Lung (tissue), 12 donors: ENCODE measurements around the gene ERCC6L2. TPM values are rescaled to one million over a fixed set of nuclear protein-coding genes. Genes with fewer than 3 reads are reported as not detected.

ENCODE experiments used
- ATAC-seq: fragments of 200-7000 bp; cut with Tn5 transposase; one replicate; pipeline ENCODE4 v1.9.1; 2020; ENCODE audit warnings: moderate number of reproducible peaks; ENCODE audit not compliant: insufficient read depth, low FRiP score
- DNase-seq, 3 donors: peaks; one replicate each; pipeline ENCODE4 v3.0.0-alpha.2; 2013 to 2017
- H3K27ac ChIP-seq, 2 donors: one replicate each; pipeline ENCODE4 v1.5.1; 2013; ENCODE audit warnings: mild to moderate bottlenecking in 2 of 2, moderate library complexity in 2 of 2, control low read depth in 1 of 2, inconsistent platforms in 1 of 2, low read depth in 1 of 2, low read length in 1 of 2
- H3K27me3 ChIP-seq, 3 donors: one replicate each; pipeline ENCODE4 v1.5.1; 2013; ENCODE audit warnings: low read length in 2 of 3; ENCODE audit not compliant: control insufficient read depth in 3 of 3, insufficient read depth in 3 of 3
- H3K36me3 ChIP-seq, 4 donors: one replicate each; pipeline ENCODE4 v1.5.1; 2013; ENCODE audit warnings: low read length in 4 of 4, mild to moderate bottlenecking in 1 of 4, moderate library complexity in 1 of 4; ENCODE audit not compliant: control insufficient read depth in 4 of 4, insufficient read depth in 4 of 4
- H3K4me1 ChIP-seq, 5 donors: one replicate each; pipeline ENCODE4 v1.5.1; 2013; ENCODE audit warnings: low read length in 5 of 5, mild to moderate bottlenecking in 2 of 5, moderate library complexity in 1 of 5; ENCODE audit not compliant: control insufficient read depth in 5 of 5, insufficient read depth in 5 of 5
- H3K4me3 ChIP-seq: one replicate; pipeline ENCODE4 v1.5.1; 2013; ENCODE audit warnings: mild to moderate bottlenecking, control low read depth, moderate library complexity
- H3K9ac ChIP-seq, 2 donors: one replicate each; pipeline ENCODE4 v1.5.1; 2013; ENCODE audit warnings: low read length in 2 of 2, control low read depth in 1 of 2; ENCODE audit not compliant: insufficient read depth in 1 of 2
- H3K9me3 ChIP-seq, 4 donors: one replicate each; pipeline ENCODE4 v1.5.1; 2013; ENCODE audit warnings: low read length in 3 of 4, mild to moderate bottlenecking in 1 of 4, moderate library complexity in 1 of 4; ENCODE audit not compliant: control insufficient read depth in 4 of 4, insufficient read depth in 3 of 4
- WGBS, 2 donors: extraction: QIAGEN DNeasy Blood & Tissue Kit; methylation state at CpG; one replicate each; pipeline ENCODE4 v1.1.7; 2013; 5-methylcytosine and 5-hydroxymethylcytosine counted together
- polyA plus RNA-seq, 2 donors: library from polyadenylated mRNA; stranded (reverse); fragments of 200-250 nt; gene quantifications; one replicate each; pipeline ENCODE4 v1.2.1, GENCODE V29; 2013
- total RNA-seq, 2 donors: library from RNA; depleted of rRNA in 1 of 2; stranded (reverse); fragments of >200 nt in 1 of 2; gene quantifications; one replicate each; pipeline ENCODE4 v1.2.1, GENCODE V29; 2014 to 2021
- TF ChIP-seq, protein P1 (sequence below): IDR thresholded peaks from 2 replicates; pipeline ENCODE4 v1.5.1; 2012; ENCODE audit warnings: mild to moderate bottlenecking; ENCODE audit errors: control extremely low read depth, extremely low read depth
- donor health status: control.
- donor health status: control.
- donor health status: Bipolar disorder and iron deficiency.
- donor health status: healthy.
- donor health status: DM: yes; HTN: yes; CAD: no.

ERCC6L2 gene
- total and polyA plus RNA-seq, 4 donors = 4.3 to 125 (median 24.5) TPM

DNA sequence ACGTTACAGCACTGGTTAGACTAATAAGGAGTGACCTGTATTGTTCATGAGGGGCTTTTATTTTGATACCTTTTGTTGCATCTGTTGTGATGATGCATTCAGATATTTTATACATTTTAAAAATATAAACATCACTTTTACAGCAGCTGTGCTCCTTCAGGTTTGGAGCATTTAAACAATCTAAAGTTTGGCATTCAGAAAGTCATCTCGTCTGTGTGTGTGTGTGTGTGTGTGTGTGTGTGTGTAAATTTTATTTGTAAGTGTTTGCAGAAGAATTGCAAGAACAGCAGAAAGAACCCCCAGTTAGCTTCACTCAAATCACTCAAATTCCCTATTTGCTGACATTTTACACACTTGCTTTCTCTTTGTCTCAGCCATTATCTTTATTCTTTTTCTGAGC lies 87.4 kb downstream of the ERCC6L2 start:
- 76 to 86% methylated on average over 2 of the region's 2 CpGs for WGBS, 2 donors
- Histone ChIP-seq H3K4me1 (peaks cover 0 to 40% (median 2%) of the 10 kb centered on the region in 5 donors), H3K27me3 (no peaks in the 10 kb centered on the region), H3K36me3 (peaks cover 0 to 7% (median 3%) of the 10 kb centered on the region in 4 donors), H3K27ac (no peak overlapping the region), H3K4me3 (no peak overlapping the region), H3K9ac (no peak overlapping the region), H3K9me3 (peaks cover 0 to 3% (median 0%) of the 10 kb centered on the region in 4 donors)
- DNase-seq (peak; percentile 63 to 92 (median 90)), ATAC-seq (no peak)
- TF ChIP-seq, protein P1, sequence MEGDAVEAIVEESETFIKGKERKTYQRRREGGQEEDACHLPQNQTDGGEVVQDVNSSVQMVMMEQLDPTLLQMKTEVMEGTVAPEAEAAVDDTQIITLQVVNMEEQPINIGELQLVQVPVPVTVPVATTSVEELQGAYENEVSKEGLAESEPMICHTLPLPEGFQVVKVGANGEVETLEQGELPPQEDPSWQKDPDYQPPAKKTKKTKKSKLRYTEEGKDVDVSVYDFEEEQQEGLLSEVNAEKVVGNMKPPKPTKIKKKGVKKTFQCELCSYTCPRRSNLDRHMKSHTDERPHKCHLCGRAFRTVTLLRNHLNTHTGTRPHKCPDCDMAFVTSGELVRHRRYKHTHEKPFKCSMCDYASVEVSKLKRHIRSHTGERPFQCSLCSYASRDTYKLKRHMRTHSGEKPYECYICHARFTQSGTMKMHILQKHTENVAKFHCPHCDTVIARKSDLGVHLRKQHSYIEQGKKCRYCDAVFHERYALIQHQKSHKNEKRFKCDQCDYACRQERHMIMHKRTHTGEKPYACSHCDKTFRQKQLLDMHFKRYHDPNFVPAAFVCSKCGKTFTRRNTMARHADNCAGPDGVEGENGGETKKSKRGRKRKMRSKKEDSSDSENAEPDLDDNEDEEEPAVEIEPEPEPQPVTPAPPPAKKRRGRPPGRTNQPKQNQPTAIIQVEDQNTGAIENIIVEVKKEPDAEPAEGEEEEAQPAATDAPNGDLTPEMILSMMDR = no peak

GRCh38 chr9:95963659-95964058 lies 88.2 kb downstream of the ERCC6L2 start:
- Histone ChIP-seq H3K4me1 (peaks cover 0 to 40% (median 2%) of the 10 kb centered on the region in 5 donors), H3K27ac (no peak overlapping the region), H3K9ac (no peak overlapping the region), H3K4me3 (no peak overlapping the region), H3K9me3 (peaks cover 0 to 3% (median 0%) of the 10 kb centered on the region in 4 donors), H3K36me3 (peaks cover 0 to 7% (median 3%) of the 10 kb centered on the region in 4 donors), H3K27me3 (no peaks in the 10 kb centered on the region)
- no peak for DNase-seq
- WGBS, 2 donors = 98 to 99% methylated on average over 3 of the region's 3 CpGs
- no peak for ATAC-seq
- TF ChIP-seq, protein P1 = no peak

DNA sequence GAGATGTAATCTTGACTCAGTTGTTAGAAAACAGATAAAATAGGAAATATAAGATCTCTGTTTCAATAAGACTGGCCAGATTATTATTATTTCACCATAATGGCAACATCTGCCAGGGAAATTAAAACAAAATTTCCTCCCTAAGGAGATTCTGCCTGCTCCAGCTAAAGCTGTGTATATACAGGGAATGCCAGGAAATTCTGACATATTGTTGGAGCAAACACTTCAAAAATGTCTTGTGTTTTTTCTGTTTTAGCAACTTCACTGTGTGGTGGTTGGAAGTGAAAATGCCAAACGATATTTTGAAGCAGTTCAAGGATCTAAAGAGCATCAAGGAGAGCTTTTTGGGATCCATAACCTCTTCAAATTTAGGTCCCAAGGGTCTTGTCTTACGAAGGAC lies 90.8 kb downstream of the ERCC6L2 start:
- Histone ChIP-seq H3K4me3 (no peak overlapping the region), H3K9ac (no peak overlapping the region), H3K27me3 (no peaks in the 10 kb centered on the region), H3K36me3 (peaks cover 0 to 3% (median 3%) of the 10 kb centered on the region in 4 donors), H3K9me3 (no peaks in the 10 kb centered on the region), H3K27ac (no peak overlapping the region), H3K4me1 (peaks cover 0 to 40% (median 2%) of the 10 kb centered on the region in 5 donors)
- TF ChIP-seq, protein P1 = no peak
- no peak for ATAC-seq
- WGBS, 2 donors = 46 to 83% methylated on average over 2 of the region's 2 CpGs
- peak in 2 of 3 donors; percentile 91 to 92 for DNase-seq

- Histone ChIP-seq H3K27ac (no peak overlapping the region), H3K36me3 (peaks cover 4 to 21% (median 12%) of the 10 kb centered on the region in 4 donors), H3K27me3 (no peaks in the 10 kb centered on the region), H3K4me3 (no peak overlapping the region), H3K4me1 (peaks cover 0 to 22% (median 3%) of the 10 kb centered on the region in 5 donors), H3K9me3 (no peaks in the 10 kb centered on the region), H3K9ac (no peak overlapping the region)
- DNase-seq = peak in 2 of 3 donors; percentile 58 to 61
- TF ChIP-seq, protein P1 = no peak
- no peak for ATAC-seq
Observed at GRCh38 chr9:95970317-95970716, 94.8 kb downstream of the ERCC6L2 start.
